GM12891 (cell line): ENCODE data around the gene LTBP1.

Source experiments
- POLR2A ChIP-seq: IDR thresholded peaks from 2 replicates; pipeline ENCODE4 v1.6.1; 2011; ENCODE audit warnings: low read depth, low read length, control low read depth
- POLR2AphosphoS5 ChIP-seq: IDR thresholded peaks from 2 replicates; pipeline ENCODE4 v1.6.1; 2011; ENCODE audit warnings: low read depth, low read length, control low read depth
- TAF1 ChIP-seq: IDR thresholded peaks from 2 replicates; pipeline ENCODE4 v1.6.1; 2011; ENCODE audit warnings: low read depth, low read length, control low read depth

DNA sequence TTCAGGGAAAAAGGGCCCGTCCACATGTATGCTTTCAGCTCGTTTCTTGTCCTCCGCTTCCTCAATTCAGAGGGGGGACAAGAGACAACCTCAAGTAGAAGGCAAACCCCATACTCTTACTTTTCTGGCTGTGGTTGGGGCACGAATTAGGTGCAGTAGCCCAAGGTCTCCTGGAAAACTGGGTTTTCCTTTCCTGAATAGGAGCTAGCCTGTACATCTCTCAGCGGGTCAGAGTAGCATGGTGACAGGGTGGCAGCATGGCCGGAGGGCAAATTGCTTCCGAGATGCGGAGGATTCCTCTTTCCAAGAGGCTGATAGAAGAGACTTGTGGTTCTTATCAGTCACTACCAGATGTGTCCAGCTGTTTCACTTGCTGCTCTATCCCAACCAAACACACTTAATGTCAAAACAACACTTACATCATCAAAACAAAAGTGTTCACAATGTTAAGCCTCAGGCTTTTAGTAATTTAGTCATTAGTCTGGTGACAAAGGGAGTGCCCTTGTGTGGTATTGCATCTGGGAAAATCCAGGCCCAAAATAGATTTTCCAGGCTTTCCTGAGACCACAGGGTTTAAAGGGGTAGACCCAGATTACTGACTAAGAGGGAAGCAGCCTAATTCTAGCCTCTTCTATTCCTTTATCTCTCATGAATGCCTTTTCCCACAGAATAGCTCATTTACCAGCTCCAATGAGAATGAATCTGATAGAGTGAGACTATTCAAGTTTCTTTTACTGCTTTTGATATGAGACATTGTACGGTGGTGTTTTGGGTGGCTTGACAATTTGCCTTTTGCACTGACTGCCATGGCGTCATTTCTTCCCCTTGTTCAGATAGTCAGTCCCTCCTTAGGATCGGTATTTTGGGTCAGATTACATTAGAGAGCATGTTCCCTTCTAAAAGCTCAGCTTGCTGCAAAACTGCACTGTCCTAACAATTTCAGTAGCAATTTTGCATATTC is 162.0 kb downstream of the LTBP1 start:
- TF ChIP-seq POLR2A (no peak), POLR2AphosphoS5 (no peak), TAF1 (no peak)
